H9 (cell line): ENCODE results near the gene GPX2. TPM values are rescaled to one million over a fixed set of nuclear protein-coding genes. Genes with fewer than 3 reads are reported as not detected.

Experiments used
- DNase-seq: peaks from one replicate; pipeline ENCODE4 v3.0.0-alpha.2; 2017
- H2AFZ ChIP-seq: one replicate; pipeline ENCODE4 v1.6.1; 2013; ENCODE audit warnings: mild to moderate bottlenecking, low read length, control low read depth, moderate library complexity
- H2AK5ac ChIP-seq: 2 replicates; pipeline ENCODE4 v1.6.1; 2013; ENCODE audit warnings: low read length, control low read depth, mixed read lengths; ENCODE audit not compliant: insufficient read length
- H2BK120ac ChIP-seq: one replicate; pipeline ENCODE4 v1.6.1; 2013; ENCODE audit warnings: low read depth, mild to moderate bottlenecking, low read length, control low read depth, inconsistent platforms; ENCODE audit not compliant: poor library complexity, severe bottlenecking
- H2BK12ac ChIP-seq: 2 replicates; pipeline ENCODE4 v1.6.1; 2013; ENCODE audit warnings: low read length, control low read depth, mixed read lengths, low read depth; ENCODE audit not compliant: insufficient read length
- H2BK15ac ChIP-seq: 2 replicates; pipeline ENCODE4 v1.6.1; 2013; ENCODE audit warnings: low read depth, low read length, control low read depth
- H2BK20ac ChIP-seq: one replicate; pipeline ENCODE4 v1.6.1; 2013; ENCODE audit warnings: low read depth, mild to moderate bottlenecking, low read length, control low read depth, inconsistent platforms; ENCODE audit not compliant: poor library complexity, severe bottlenecking
- H2BK5ac ChIP-seq: 2 replicates; pipeline ENCODE4 v1.6.1; 2013; ENCODE audit warnings: low read length, control low read depth, mixed read lengths; ENCODE audit not compliant: insufficient read length
- H3K14ac ChIP-seq: 2 replicates; pipeline ENCODE4 v1.6.1; 2013; ENCODE audit warnings: low read length, control low read depth; ENCODE audit not compliant: insufficient read depth
- H3K18ac ChIP-seq: 2 replicates; pipeline ENCODE4 v1.6.1; 2013; ENCODE audit warnings: low read depth, mild to moderate bottlenecking, mixed read lengths, low read length, control low read depth; ENCODE audit not compliant: insufficient read length
- H3K23ac ChIP-seq: 2 replicates; pipeline ENCODE4 v1.6.1; 2013; ENCODE audit warnings: low read length, control low read depth, mixed read lengths, low read depth; ENCODE audit not compliant: insufficient read length
- H3K23me2 ChIP-seq: 2 replicates; pipeline ENCODE4 v1.6.1; 2013; ENCODE audit warnings: low read depth, mild to moderate bottlenecking, mixed read lengths, low read length, control low read depth; ENCODE audit not compliant: insufficient read length, poor library complexity, severe bottlenecking
- H3K27ac ChIP-seq: 2 replicates; pipeline ENCODE4 v1.5.1; 2013; ENCODE audit warnings: low read length, control low read depth, mixed read lengths, low read depth; ENCODE audit not compliant: insufficient read length
- H3K27me3 ChIP-seq: 2 replicates; pipeline ENCODE4 v1.6.1; 2013; ENCODE audit warnings: low read length, control low read depth, inconsistent platforms; ENCODE audit not compliant: insufficient read depth
- H3K4ac ChIP-seq: 2 replicates; pipeline ENCODE4 v1.6.1; 2013; ENCODE audit warnings: low read depth, mild to moderate bottlenecking, control low read depth, inconsistent platforms, low read length, moderate library complexity
- H3K4me1 ChIP-seq: 2 replicates; pipeline ENCODE4 v1.6.1; 2013; ENCODE audit warnings: low read length, control low read depth, inconsistent platforms; ENCODE audit not compliant: insufficient read depth
- H3K4me2 ChIP-seq: 2 replicates; pipeline ENCODE4 v1.6.1; 2013; ENCODE audit warnings: low read length, control low read depth, mixed read lengths; ENCODE audit not compliant: insufficient read length, insufficient read depth
- H3K56ac ChIP-seq: 2 replicates; pipeline ENCODE4 v1.6.1; 2013; ENCODE audit warnings: low read depth, mild to moderate bottlenecking, mixed read lengths, low read length, control low read depth; ENCODE audit not compliant: insufficient read length
- H3K79me1 ChIP-seq: 2 replicates; pipeline ENCODE4 v1.6.1; 2013; ENCODE audit warnings: low read depth, mild to moderate bottlenecking, moderate library complexity, low read length, control low read depth, inconsistent platforms; ENCODE audit not compliant: insufficient read depth, poor library complexity, severe bottlenecking
- H3K79me2 ChIP-seq: 2 replicates; pipeline ENCODE4 v1.6.1; 2013; ENCODE audit warnings: low read length, control low read depth, inconsistent platforms; ENCODE audit not compliant: insufficient read depth
- H3K9ac ChIP-seq: 2 replicates; pipeline ENCODE4 v1.6.1; 2013; ENCODE audit warnings: low read length, control low read depth, mixed read lengths; ENCODE audit not compliant: insufficient read length; ENCODE audit errors: extremely low read depth
- H3K9me3 ChIP-seq: one replicate; pipeline ENCODE4 v1.6.1; 2013; ENCODE audit warnings: low read depth, low read length, inconsistent platforms; ENCODE audit not compliant: control insufficient read depth
- H3T11ph ChIP-seq: one replicate; pipeline ENCODE4 v1.6.1; 2013; ENCODE audit warnings: mild to moderate bottlenecking, low read length, control low read depth, inconsistent platforms
- H4K20me1 ChIP-seq: one replicate; pipeline ENCODE4 v1.6.1; 2013; ENCODE audit not compliant: control insufficient read depth, insufficient read length, insufficient read depth
- H4K5ac ChIP-seq: 2 replicates; pipeline ENCODE4 v1.6.1; 2013; ENCODE audit warnings: low read depth, mild to moderate bottlenecking, mixed read lengths, low read length, control low read depth; ENCODE audit not compliant: insufficient read length
- H4K8ac ChIP-seq: replicated peaks from 2 replicates; pipeline ENCODE4 v1.6.1; 2013; ENCODE audit warnings: low read length, control low read depth, mixed read lengths, low read depth; ENCODE audit not compliant: insufficient read length
- H4K91ac ChIP-seq: 2 replicates; pipeline ENCODE4 v1.6.1; 2013; ENCODE audit warnings: low read depth, mild to moderate bottlenecking, moderate library complexity, mixed read lengths, low read length, control low read depth; ENCODE audit not compliant: insufficient read length
- H3K27ac Mint-ChIP-seq, 3 experiments: 2 replicates in 2 of 3; 3 replicates in 1 of 3; pipeline ENCODE4 v1.8.0; 2020 to 2021; ENCODE audit warnings: mixed read lengths in 3 of 3, mild to moderate bottlenecking in 1 of 3, moderate library complexity in 1 of 3
- H3K27me3 Mint-ChIP-seq: 2 replicates; pipeline ENCODE4 v1.8.0; 2021; ENCODE audit warnings: low read depth, mild to moderate bottlenecking, moderate library complexity, mixed read lengths
- H3K36me3 Mint-ChIP-seq, 3 experiments: 2 replicates in 2 of 3; 3 replicates in 1 of 3; pipeline ENCODE4 v1.8.0; 2020 to 2021; ENCODE audit warnings: low read depth in 3 of 3, mixed read lengths in 3 of 3; ENCODE audit not compliant: insufficient read depth in 1 of 3
- H3K4me1 Mint-ChIP-seq, 2 experiments: 2 replicates each; pipeline ENCODE4 v1.8.0; 2020; ENCODE audit warnings: mixed read lengths in 2 of 2
- H3K4me3 Mint-ChIP-seq, 2 experiments: 2 replicates in 1 of 2; 3 replicates in 1 of 2; pipeline ENCODE4 v1.8.0; 2020 to 2021; ENCODE audit warnings: mild to moderate bottlenecking in 2 of 2, mixed read lengths in 2 of 2, moderate library complexity in 1 of 2
- H3K9me3 Mint-ChIP-seq, 2 experiments: 2 replicates in 1 of 2; 3 replicates in 1 of 2; pipeline ENCODE4 v1.8.0; 2020; ENCODE audit warnings: mild to moderate bottlenecking in 2 of 2, mixed read lengths in 2 of 2, moderate library complexity in 1 of 2
- WGBS: extraction: QIAGEN DNeasy Blood & Tissue Kit; methylation state at CpG from one replicate; pipeline ENCODE4 v1.1.7; 2013; ENCODE audit warnings: missing lambda C conversion rate, low lambda C conversion rate, mixed read lengths; ENCODE audit not compliant: insufficient read length; ENCODE audit errors: extremely low coverage; 5-methylcytosine and 5-hydroxymethylcytosine counted together
- total RNA-seq: library from RNA; stranded (reverse); gene quantifications from 2 replicates; pipeline ENCODE4 v1.2.1, GENCODE V29; 2021
- TF ChIP-seq, protein P1 (sequence below): fragments of 200-600 bp; sonication (generic); conservative IDR thresholded peaks from 3 replicates; pipeline ENCODE4 v1.8.0; 2021; ENCODE audit warnings: antibody characterized with exemption, mild to moderate bottlenecking

The GPX2 gene
- total RNA-seq, 1 experiment from 2014 or later = 0.79 TPM

DNA sequence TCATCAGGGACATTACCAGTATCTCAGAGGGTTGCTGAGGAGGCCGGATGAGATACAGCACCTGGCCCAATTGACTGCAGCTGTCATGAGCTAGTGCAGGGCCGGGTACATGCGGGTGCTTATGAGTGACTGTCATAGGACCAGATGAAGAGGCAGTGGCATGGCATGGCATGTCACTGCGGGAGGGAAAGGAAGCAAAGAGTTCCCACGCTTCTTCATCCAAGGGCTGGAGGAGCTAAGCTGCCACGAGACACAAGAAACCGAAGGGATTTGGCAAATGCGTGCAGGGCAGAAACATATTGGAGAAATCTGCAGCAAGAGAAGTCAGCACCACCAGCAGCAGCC, 10.7 kb upstream of the GPX2 start:
- Histone ChIP-seq H4K8ac (no peak overlapping the region), H2AK5ac (no peak overlapping the region), H3K79me2 (no peaks in the 10 kb centered on the region), H3K56ac (no peak overlapping the region), H3K27ac (no peak overlapping the region), H4K91ac (no peak overlapping the region), H2BK15ac (no peak overlapping the region), H4K5ac (no peak overlapping the region), H3K4me2 (no peak overlapping the region), H3K4me1 (peaks cover 14% of the 10 kb centered on the region; the same call in 1 of the 2 replicates), H3K14ac (no peak overlapping the region), H3T11ph (no peak overlapping the region), H2BK120ac (no peak overlapping the region), H3K79me1 (no peaks in the 10 kb centered on the region), H2BK20ac (no peak overlapping the region), H3K23ac (no peak overlapping the region), H3K9me3 (no peaks in the 10 kb centered on the region), H4K20me1 (no peaks in the 10 kb centered on the region), H2BK5ac (no peak overlapping the region), H3K4ac (no peak overlapping the region), H3K23me2 (no peaks in the 10 kb centered on the region), H2AFZ (no peak overlapping the region), H3K9ac (no peak overlapping the region), H2BK12ac (no peak overlapping the region), H3K18ac (no peak overlapping the region), H3K27me3 (no peaks in the 10 kb centered on the region)
- Mint-ChIP-seq H3K4me1 (peaks cover 39 to 44% of the 10 kb centered on the region in 2 experiments), H3K27me3 (no peaks in the 10 kb centered on the region), H3K36me3 (peaks cover 5 to 42% (median 33%) of the 10 kb centered on the region in 3 experiments), H3K27ac (peak overlapping the region in 2 of 3 experiments; percentile 22 to 59; a peak in 4 of 7 replicates), H3K4me3 (no peak overlapping the region), H3K9me3 (no peaks in the 10 kb centered on the region; a peak in 2 of 5 replicates)
- no CpG with 5 or more reads among the region's 8 CpGs for WGBS
- no peak for DNase-seq
- TF ChIP-seq, protein P1, sequence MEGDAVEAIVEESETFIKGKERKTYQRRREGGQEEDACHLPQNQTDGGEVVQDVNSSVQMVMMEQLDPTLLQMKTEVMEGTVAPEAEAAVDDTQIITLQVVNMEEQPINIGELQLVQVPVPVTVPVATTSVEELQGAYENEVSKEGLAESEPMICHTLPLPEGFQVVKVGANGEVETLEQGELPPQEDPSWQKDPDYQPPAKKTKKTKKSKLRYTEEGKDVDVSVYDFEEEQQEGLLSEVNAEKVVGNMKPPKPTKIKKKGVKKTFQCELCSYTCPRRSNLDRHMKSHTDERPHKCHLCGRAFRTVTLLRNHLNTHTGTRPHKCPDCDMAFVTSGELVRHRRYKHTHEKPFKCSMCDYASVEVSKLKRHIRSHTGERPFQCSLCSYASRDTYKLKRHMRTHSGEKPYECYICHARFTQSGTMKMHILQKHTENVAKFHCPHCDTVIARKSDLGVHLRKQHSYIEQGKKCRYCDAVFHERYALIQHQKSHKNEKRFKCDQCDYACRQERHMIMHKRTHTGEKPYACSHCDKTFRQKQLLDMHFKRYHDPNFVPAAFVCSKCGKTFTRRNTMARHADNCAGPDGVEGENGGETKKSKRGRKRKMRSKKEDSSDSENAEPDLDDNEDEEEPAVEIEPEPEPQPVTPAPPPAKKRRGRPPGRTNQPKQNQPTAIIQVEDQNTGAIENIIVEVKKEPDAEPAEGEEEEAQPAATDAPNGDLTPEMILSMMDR = no peak
